SH-SY5Y (cell line): ENCODE data around the gene MDFI.

Source experiments
- GATA2 ChIP-seq: IDR thresholded peaks from 2 replicates; pipeline ENCODE4 v1.6.1; 2011; ENCODE audit warnings: mild to moderate bottlenecking, low read depth, low read length
- GATA3 ChIP-seq: IDR thresholded peaks from 2 replicates; pipeline ENCODE4 v1.6.1; 2011; ENCODE audit warnings: low read depth, mild to moderate bottlenecking, low read length, moderate library complexity

The MDFI gene

DNA sequence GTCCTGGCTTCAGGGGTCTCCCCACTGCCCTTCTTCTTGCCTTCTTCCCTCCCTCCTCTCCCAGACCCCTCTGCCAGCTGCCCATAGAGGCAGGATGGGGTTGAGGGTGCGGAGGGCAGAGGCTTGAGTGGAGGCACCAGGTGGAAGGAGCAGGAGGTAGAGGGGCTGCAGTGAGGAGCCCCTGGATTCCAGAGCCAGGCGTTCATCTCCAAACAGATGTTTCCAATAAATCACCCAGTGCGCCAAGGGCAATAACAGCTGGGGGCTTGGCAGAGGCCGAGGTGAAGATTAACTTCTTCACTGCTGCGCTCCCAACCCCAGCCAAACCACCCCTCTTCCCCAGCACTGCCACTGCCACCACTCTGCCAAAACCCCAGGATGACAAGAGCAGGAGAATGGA lies 10.7 kb downstream of the MDFI start:
- TF ChIP-seq GATA2 (no peak), GATA3 (no peak)

DNA sequence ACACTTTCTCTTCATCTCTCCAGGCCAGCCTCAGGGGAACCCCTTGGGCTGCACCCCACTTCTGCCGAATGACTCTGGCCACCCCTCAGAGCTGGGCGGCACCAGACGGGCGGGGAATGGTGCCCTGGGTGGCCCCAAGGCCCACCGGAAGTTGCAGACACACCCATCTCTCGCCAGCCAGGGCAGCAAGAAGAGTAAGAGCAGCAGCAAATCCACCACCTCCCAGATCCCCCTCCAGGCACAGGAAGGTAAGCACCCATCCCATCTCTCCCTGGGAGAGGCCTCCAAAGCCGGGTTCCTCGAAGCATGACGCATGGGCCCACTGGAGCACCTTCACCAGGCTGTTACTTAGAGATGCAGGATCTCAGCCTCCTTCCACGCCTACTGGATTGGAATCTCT lies 11.3 kb downstream of the MDFI start:
- TF ChIP-seq GATA3 (no peak), GATA2 (no peak)

DNA sequence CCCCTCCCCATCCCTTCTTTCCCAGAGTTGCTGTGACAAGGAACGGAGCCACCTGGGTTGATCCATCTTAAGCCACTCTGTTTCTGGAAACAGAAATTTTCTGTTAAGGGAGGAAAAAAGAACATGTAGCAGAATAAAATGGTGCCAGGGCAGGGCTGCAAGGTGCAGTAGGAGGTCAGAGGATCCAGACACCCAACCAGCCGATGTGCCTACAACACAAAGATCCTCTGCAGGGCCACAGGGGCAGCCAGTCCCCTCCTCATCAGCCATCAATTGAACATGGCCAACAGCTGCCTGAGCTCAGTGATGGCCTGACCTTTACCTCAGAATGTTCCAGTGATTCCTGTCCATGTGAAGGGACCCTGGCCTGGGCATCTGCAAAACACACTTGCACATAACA lies 11.9 kb downstream of the MDFI start:
- TF ChIP-seq GATA2, result no peak
- no peak for TF ChIP-seq GATA3

- no peak for TF ChIP-seq GATA3
- TF ChIP-seq GATA2, result no peak
These were observed 13.1 kb downstream of the MDFI start for GRCh38 chr6:41651246-41651961.

GRCh38 chr6:41651962-41652657 lies 13.8 kb downstream of the MDFI start:
- TF ChIP-seq GATA2, result no peak
- TF ChIP-seq GATA3, result no peak

GRCh38 chr6:41652866-41653652 lies 14.8 kb downstream of the MDFI start:
- TF ChIP-seq GATA2, result no peak
- no peak for TF ChIP-seq GATA3

DNA sequence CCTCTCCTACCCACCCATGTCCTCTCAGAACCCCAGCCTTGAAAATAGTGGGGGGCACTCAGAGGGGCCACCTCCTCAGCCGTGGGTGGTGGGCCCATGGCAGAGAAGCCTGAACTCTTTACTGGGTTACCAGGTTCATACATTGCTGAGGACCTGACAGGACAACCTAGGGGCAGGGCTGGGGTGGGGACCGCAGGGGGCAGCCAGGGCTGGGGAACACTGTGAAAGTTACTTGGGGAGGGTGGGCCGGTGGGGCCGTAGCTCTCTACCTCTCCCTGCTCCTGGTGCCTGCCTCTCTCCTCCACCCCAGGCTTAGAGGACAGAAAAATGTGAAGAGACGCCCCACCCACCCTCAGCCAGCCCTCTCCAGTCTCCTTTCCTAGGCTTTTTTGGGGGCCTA lies 15.4 kb downstream of the MDFI start:
- TF ChIP-seq GATA2 (no peak), GATA3 (no peak)

GRCh38 chr6:41654151-41654697 lies 16.0 kb downstream of the MDFI start:
- TF ChIP-seq GATA2 (no peak), GATA3 (no peak)

DNA sequence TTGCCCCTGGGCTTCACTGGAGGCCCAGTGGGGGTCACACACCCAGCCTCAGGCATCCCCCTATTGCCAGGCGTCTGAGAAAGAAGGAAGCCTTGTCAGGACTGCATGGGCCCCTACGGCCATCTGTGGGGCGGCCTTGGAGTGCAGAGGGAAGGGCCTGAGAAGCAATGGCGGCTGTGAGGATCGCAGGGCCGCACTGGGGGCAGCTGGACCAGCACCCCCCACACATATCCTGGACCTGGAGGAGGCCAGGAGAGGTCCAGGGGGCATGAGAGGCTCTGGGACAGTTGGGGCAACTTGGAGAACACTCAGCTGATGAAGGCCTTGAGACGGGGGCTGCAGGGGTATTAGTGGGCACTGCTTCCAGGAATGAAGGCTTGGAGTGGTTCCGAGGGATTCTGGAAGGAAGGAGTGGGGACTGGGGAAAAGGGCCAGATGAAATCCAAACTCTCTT lies 16.5 kb downstream of the MDFI start:
- no peak for TF ChIP-seq GATA2
- no peak for TF ChIP-seq GATA3

GRCh38 chr6:41655176-41655575 lies 16.9 kb downstream of the MDFI start:
- no peak for TF ChIP-seq GATA2
- TF ChIP-seq GATA3, result no peak

GRCh38 chr6:41655646-41656001 lies 17.4 kb downstream of the MDFI start:
- TF ChIP-seq GATA3 (no peak), GATA2 (no peak)

GRCh38 chr6:41656002-41656691 lies 17.9 kb downstream of the MDFI start:
- TF ChIP-seq GATA3 (no peak), GATA2 (no peak)

GRCh38 chr6:41657131-41658094 lies 19.1 kb downstream of the MDFI start:
- TF ChIP-seq GATA2 (no peak), GATA3 (no peak)
